Measurements from ENCODE around the gene CES2. TPM values are rescaled to one million over a fixed set of nuclear protein-coding genes. Genes with fewer than 3 reads are reported as not detected.
"Not testable (repeated sequence)": the region's sequence is repeated elsewhere in the genome, so short reads cannot be mapped to it uniquely, and the experiment has no call there.

The CES2 gene
- total and polyA plus RNA-seq, 2 of the 8 experiments (the other 6 are each of a cell fraction or from before 2014, with no cell fraction given) = 8.6 to 14.7 TPM

GRCh38 chr16:66973716-66974115 is 38.4 kb downstream of the CES2 start (continued):
- TF ChIP-seq RAD21 (IDR thresholded peaks at IDR 0.05 in 1 of 2, conservative IDR thresholded peaks at IDR 0.05 in 1 of 2; ENCODE audit: low read depth in 2 of 2, low read length in 2 of 2) = no peak

DNA sequence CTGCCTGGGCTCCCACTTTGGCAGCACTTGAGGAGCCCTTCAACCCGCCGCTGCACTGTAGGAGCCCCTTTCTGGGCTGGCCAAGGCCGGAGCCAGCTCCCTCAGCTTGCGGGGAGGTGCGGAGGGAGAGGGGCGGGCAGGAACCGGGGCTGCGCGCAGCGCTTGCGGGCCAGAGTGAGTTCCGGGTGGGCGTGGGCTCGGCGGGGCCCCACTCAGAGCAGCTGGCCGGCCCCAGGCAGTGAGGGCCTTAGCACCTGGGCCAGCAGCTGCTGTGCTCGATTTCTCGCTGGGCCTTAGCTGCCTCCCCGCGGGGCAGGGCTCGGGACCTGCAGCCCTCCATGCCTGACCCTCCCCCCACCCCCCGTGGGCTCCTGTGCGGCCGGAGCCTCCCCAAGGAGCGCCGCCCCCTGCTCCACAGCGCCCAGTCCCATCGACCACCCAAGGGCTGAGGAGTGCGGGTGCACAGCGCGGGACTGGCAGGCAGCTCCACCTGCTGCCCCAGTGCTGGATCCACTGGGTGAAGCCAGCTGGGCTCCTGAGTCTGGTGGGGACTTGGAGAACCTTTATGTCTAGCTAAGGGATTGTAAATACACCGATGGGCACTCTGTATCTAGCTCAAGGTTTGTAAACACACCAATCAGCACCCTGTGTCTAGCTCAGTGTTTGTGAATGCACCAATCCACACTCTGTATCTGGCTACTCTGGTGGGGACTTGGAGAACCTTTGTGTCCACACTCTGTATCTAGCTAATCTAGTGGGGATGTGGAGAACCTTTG is 39.0 kb downstream of the CES2 start:
- H2BK120ac ChIP-seq (replicated peaks; ENCODE audit: low read depth, low read length); H3K9me3 ChIP-seq (ENCODE audit: insufficient read depth in 2 of 2, low read depth in 1 of 2, low read length in 1 of 2); H2AK5ac ChIP-seq (ENCODE audit: low read depth, low read length); H3K4me1 ChIP-seq (replicated peaks in 1 of 4; ENCODE audit: control insufficient read depth in 3 of 4, insufficient read depth in 4 of 4, low read length in 3 of 4); FAIRE-seq; H2BK20ac ChIP-seq (ENCODE audit: low read length); H3K36me3 ChIP-seq (ENCODE audit: control insufficient read depth in 2 of 4, insufficient read depth in 4 of 4, low read length in 3 of 4); H3K4ac ChIP-seq (replicated peaks; ENCODE audit: insufficient read length, low read depth, low read length); H3K14ac ChIP-seq (ENCODE audit: insufficient read length); H3K4me2 ChIP-seq (ENCODE audit: insufficient read depth in 1 of 2, low read depth in 2 of 2, low read length in 2 of 2); H3K23me2 ChIP-seq (ENCODE audit: low read depth, low read length); H4K91ac ChIP-seq (replicated peaks; ENCODE audit: insufficient read length, low read length); H3K23ac ChIP-seq (ENCODE audit: insufficient read length); H4K5ac ChIP-seq (ENCODE audit: insufficient read length, low read depth, low read length); H3K79me1 ChIP-seq (ENCODE audit: low read depth, low read length); H3K56ac ChIP-seq (replicated peaks; ENCODE audit: insufficient read length, low read depth, low read length); H3K79me2 ChIP-seq (ENCODE audit: control insufficient read depth in 1 of 2, insufficient read depth in 2 of 2, low read length in 2 of 2); H2BK12ac ChIP-seq (ENCODE audit: low read depth, low read length); H4K8ac ChIP-seq (ENCODE audit: extremely low read depth, insufficient read depth, low read length); H3K27ac ChIP-seq (ENCODE audit: low read depth, low read length); H3K27me3 ChIP-seq (replicated peaks in 1 of 4; ENCODE audit: control insufficient read depth in 3 of 4, extremely low read depth in 1 of 4, insufficient read depth in 3 of 4, low read length in 3 of 4); H2BK15ac ChIP-seq (ENCODE audit: low read length); H4K20me1 ChIP-seq (replicated peaks in 1 of 2; ENCODE audit: control insufficient read depth in 1 of 2, insufficient read depth in 2 of 2, low read length in 2 of 2); H2BK5ac ChIP-seq (ENCODE audit: low read depth, low read length); H3K4me3 ChIP-seq (ENCODE audit: extremely low read depth in 1 of 4, insufficient read depth in 2 of 4, low read depth in 3 of 4, low read length in 4 of 4); DNase-seq (ENCODE audit: low read depth in 1 of 2, low spot score in 2 of 2); H2AFZ ChIP-seq (ENCODE audit: low read length); H3K18ac ChIP-seq (ENCODE audit: extremely low read depth, low read length); H3K9ac ChIP-seq (replicated peaks in 1 of 4; ENCODE audit: extremely low read depth in 1 of 4, low read depth in 3 of 4, low read length in 3 of 4): not testable (repeated sequence)
- CTCF ChIA-PET (ENCODE audit: partially characterized antibody) = interaction anchor here (0.9 to 10.2 kb wide), 12 partner anchors 12 to 313 kb away, joined by 3 to 130 read pairs (median 6); partner anchors contain the start of genes CES3 and CES4A
- POLR2A ChIA-PET (ENCODE audit: partially characterized antibody) = interaction anchor here (1.2 to 1.6 kb wide), 2 partner anchors 14 to 132 kb away, joined by 3 to 6 read pairs; partner anchors contain the start of gene CES3
- WGBS, 2 experiments (ENCODE audit: extremely low coverage in 1 of 2, insufficient coverage in 1 of 2, insufficient read length in 1 of 2, insufficient replicate concordance in 2 of 2, low coverage in 1 of 2, low lambda C conversion rate in 2 of 2, missing lambda C conversion rate in 1 of 2) = 92% methylated on average over 8 of the region's 32 CpGs; no CpG with 5 or more reads in 1 of the 2 experiments

All from H1 (cell line).